NCI-H146 (cell line): ENCODE results near the gene UBE2D2.
"Not testable (repeated sequence)": the region's sequence is repeated elsewhere in the genome, so short reads cannot be mapped to it uniquely, and the experiment has no call there.

Experiments used
- DNase-seq: peaks from one replicate; lab custom pipeline; 2025; lab: John Stamatoyannopoulos, UW

The UBE2D2 gene

DNA sequence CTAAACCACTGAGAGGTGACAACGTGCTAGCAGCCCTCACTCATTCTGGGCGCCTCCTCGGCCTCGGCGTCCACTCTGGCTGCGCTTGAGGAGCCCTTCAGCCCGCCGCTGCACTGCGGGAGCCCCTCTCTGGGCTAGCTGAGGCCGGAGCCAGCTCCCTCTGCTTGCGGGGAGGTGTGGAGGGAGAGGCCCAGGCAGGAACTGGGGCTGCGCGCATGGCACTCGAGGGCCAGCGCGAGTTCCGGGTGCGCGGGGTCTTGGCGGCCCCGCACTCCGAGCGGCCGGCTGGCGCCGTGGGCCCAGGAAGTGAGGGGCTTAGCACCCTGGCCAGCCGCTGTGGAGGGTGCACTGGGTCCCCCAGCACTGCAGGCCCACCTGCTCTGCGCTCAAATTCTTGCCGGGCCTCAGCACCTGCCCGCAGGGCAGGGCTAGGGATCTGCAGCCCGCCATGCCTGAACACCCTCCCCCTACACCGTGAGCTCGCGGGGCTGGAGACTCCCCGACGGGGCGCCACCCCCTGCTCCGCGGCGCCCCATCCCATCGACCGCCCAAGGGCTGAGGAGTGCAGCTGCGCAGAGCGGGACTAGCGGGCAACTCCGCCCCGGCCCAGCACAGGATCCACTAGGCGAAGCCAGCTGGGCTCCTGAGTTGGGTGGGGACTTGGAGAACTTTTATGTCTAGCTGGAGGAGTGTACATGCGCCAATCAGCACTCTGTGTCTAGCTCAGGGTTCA is 11.8 kb upstream of the UBE2D2 start:
- DNase-seq, result no peak

DNA sequence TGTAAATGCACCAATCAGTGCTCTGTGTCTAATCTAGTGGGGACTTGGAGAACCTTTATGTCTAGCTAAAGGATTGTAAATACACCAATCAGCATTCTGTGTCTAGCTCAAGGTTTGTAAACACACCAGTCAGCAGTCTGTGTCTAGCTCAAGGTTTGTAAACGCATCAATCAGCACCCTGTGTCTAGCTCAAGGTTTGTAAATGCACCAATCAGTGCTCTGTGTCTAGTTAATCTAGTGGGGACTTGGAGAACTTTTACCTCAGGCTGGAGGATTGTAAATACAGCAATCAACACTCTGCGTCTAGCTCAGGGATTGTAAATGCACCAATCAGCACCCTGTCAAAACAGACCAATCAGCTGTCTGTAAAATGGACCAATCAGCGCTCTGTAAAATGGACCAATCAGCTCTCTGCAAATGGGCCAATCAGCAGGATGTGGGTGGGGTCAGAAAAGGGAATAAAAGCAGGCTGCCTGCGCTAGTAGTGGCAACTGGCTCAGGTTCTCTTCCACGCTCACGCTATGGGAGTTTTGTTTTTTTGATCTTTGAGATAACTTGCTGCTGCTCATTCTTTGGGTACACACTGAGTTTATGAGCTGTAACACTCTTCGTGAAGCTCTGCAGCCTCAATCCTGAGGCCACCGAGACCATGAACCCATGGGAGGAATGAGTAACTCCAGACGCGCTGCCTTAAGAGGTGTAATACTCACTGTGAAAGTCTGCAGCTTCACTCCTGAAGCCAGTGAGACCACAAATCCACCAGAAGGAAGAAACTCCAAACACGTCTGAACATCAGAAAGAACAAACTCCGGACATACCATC is 10.9 kb upstream of the UBE2D2 start:
- not testable (repeated sequence) for DNase-seq

DNA sequence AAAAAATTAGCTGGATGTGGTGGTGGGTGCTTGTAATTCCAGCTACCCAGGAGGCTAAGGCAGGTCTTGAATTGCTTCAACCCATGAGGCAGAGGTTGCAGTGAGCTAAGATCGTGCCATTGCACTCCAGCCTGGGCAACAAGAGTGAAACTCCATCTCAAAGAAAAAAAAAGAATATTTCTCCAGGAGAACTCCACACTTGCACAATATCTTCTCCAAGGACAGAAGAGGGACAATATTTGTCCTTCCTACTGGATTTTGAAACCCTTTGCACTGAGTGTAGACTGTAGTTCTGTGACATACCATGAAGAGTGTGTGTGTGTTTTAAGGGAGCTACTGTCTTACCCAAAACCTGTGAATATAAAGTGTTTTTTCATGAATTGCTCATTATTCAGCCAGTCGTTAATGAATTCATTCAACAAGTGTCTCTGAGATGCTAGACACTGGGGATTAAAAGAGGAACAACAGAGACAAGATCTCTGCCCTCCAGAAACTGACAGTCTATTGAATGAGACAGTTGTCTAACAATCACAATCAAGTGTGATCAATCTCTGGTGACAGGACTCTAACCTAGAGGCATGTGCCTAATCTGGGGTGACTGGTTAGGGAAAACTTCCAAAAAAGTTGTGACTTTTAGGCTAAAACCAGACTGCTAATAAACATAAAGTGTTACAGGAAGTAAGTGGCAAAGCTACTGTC is 9.8 kb upstream of the UBE2D2 start:
- no peak for DNase-seq

DNA sequence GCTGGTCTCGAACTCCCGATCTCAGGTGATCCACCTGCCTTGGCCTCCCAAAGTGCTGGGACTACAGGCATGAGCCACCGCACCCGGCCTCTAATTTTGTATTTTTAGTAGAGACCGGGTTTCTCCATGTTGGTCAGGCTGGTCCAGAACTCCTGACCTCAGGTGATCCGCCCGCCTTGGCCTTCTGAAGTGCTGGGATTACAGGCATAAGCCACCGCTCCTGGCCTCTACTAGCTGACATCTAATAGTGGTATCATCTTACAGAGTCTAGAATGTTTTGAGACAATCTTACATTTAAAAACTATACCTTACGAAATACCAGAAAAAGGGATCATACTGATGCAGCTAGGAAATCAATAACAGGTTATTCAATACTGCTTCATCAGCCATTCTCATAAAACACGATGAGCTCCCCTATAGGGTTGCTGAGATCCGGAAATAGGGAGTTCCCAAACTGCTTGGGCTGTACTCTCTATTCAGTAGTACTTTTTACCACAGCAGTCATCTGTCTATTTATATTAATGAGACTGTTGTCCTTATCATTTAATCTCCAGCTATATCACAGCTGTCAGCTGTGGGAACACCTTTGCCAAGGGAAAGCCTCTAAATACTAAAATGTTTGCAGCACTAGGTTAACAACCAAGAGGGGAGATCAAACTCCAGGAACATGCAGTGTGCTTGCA is 8.1 kb upstream of the UBE2D2 start:
- no peak for DNase-seq

DNA sequence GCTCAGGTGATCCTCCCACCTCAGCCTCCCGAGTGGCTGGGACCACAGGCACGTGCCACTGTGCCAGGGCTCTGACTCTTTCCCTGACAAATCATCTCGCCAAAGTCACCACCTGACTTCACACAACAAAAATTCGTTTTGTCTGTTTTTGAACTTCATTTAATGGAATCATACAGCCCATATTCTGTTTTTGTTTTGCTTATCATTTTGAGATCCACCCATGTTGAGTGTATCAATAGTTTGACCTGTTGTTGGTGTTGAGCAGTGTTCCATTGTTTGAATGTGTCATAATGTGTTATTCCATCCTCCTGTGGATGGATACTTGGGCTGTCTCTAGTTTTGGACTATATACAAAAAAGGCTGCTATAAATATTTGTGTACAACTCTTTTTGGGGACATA is 6.9 kb upstream of the UBE2D2 start:
- no peak for DNase-seq

DNA sequence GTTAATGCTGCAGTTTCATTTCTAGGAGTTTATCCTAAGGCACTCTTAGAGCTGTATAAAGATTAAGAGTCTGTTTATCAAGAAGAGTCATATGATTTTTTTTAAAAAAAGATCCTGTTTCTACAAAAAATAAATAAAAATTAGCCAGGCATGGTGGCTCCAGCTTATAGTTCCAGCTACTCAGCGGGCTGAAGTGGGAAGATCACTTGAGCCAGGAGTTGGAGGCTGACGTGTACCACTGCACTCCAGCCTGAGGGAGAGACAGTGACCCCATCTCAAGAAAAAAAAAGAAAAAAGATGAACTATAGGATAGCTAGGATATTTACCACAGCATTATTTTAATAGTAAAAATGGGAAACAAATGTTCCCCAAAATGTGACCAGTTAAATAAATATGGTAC is 3.3 kb upstream of the UBE2D2 start:
- DNase-seq, result no peak

DNA sequence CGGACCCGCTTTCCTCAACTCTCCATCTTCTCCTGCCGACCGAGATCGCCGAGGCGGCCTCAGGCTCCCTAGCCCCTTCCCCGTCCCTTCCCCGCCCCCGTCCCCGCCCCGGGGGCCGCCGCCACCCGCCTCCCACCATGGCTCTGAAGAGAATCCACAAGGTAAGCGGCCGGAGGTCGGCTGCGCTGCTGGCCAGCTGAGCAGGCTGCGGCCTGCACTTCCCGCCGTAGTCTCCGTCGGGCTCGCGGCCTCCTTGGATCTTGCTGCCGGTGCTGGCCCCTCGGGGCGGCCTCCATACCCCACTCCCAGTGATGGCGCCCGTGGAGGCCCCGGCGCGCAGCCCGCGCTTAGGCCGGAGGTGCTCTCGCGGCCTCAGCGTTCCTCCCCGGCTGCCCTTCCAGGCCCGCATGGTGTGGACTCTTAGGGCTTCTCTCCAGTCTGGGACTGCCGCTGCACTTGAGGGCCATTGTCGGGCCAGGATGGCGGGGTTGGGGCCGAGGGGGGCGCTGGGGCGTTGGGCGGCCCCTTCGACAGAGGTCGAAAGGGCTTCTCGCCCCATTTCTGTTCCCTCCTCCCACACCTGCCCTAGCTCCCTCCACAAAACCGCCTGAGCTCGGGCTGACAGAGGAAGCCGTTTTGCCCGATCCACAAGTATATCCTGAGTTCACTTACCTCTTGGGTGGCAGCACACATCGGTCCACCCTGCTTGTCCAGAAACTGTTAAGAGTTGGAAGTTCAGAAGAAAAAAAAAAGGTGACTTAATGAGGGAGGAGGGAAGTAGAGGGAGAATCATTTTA is 714 bp downstream of the UBE2D2 start:
- DNase-seq, result peak; percentile 66

DNA sequence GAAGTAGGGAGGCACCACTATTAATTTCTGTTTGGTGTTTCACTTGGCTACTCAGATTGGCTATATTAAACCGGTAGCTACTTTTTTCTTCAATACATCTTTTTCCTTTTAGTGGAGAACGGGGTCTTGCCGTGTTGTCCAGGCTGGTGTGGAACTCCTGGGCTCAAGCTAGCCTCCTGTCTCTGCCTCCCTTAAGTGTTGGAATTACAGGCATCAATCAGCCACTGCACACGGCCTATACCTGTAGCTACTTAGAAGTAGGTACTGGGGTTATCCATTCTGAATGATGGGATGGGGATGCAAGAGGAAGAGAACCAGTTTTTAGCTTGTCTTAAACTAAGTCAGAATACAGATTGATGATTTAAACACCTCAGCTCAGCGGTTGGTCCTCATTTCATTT is 1.7 kb downstream of the UBE2D2 start:
- DNase-seq, result no peak

DNA sequence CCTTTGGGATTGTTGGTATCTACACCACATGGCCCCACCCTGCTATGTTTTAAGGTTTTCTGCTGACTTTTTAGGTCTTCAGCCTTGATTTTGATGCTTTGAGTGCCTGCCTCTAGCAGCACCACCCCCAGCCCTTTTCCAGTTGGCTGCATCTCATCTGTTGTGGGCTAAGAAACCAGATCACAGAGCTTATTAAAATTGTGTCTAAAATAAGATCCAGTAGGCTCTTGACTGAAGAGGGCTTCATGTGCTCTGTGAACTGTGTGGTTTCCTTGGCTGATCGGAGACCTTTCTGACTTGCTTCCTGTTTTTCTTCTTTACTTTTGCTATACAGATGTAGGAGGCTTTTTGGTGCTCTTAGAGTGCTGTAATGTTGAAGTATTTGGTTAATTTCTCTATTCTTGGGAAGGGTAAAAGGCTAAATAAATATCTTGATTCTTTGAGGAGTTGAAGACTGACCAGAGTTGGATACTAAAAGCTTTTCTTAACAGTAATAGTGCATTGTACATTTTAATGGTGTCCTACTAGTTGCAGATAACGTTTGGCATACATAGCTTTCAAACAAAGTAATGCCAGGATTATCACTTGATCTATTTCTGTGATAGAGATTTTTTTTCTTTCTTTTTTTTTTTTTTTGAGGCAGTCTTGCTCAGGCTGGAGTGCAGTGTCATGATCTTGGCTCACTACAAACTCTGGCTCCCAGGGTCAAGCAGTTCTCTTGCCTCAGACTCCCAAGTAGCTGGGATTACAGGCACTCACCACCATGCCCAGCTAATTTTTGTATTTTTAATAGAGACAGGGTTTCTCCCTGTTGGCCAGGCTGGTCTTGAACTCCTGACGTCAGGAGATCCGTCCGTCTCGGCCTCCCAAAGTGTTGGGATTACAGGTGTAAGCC is 4.5 kb downstream of the UBE2D2 start:
- no peak for DNase-seq

DNA sequence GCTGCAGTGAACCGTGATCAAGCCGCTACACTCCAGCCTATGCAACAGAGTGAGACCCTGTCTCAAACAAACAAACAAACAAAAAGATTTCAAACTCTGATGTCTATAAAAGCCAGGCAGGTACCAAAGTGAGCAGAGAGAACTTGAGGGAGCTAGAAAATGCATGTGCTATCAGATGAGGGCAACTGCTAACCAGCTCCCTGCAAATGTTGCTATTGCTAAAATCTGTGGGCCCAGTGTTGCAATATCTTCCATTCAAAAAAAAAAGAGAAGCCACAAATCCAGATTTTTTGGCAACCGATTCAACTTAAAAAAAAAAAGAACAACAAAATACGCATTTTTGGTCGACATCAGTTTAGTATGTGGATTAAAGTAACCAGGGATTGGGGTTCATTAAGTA is 5.5 kb downstream of the UBE2D2 start:
- DNase-seq, result no peak

DNA sequence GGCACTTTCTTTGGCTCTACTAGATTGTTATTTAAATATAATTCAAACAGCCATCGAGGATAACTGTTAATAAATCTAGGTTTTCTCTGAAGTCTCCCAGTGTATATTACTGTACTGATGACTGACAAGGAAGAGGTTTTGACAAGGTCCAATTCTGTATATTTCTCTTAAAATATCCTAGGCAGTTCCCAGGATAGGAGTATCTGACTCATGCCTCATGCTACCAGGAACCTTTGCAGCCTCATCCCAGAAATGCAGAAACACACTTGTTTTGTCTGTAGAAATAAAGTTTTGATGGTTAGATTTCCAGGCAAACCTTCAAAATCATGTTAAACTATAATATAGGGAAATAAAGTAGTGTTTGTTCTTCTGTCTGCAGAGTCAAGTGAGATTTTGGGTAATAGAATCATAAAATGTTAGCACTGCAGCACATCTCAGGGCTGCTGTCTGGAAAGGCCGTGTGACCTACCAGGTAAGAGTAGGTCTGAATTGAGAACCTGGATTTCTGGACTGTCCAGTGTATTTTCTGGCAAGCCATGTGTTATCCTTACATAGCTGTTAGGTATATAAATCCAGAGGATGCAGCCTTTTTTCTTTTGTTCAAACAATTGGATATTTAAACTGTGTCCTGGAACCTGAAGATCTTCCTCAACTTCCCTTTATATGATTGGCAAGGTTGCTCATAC is 8.3 kb downstream of the UBE2D2 start:
- no peak for DNase-seq

DNA sequence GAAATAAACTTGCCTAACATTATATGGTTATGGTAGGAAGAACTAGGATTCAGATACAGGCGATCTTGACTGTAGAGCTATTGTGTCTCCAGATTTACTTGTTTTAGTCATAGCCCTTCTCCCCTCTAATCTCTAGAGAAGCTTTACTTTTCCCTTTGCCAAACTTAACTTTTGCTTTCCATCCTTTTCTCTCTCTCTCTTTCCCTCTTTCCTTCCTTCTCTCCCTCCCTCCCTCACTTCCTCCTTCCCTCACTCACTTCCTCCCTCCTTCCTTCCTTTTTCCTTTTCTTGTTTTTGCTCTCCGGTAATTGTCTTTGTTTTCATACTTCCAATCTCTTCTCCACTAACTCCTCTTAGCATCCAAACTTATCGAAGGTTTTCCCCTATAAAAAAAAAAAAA is 10.4 kb downstream of the UBE2D2 start:
- no peak for DNase-seq

DNA sequence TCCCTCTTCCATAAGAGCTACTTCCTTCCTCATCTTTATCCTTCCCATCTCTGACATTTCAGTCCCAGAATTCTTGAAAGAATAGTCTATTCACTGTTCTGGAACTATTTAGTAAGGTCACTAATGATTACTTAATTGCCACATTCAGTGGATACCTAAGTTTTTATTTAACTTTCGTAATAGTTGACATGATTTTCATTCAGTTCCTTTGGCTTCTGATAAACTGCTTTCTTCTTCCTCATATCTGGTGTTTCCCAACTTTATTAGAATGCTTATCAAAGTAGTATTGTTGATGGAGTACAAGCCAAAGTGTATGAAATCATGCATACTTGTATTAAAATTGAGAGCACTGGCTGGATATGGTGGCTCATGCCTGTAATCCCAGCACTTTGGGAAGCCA is 10.8 kb downstream of the UBE2D2 start:
- no peak for DNase-seq

DNA sequence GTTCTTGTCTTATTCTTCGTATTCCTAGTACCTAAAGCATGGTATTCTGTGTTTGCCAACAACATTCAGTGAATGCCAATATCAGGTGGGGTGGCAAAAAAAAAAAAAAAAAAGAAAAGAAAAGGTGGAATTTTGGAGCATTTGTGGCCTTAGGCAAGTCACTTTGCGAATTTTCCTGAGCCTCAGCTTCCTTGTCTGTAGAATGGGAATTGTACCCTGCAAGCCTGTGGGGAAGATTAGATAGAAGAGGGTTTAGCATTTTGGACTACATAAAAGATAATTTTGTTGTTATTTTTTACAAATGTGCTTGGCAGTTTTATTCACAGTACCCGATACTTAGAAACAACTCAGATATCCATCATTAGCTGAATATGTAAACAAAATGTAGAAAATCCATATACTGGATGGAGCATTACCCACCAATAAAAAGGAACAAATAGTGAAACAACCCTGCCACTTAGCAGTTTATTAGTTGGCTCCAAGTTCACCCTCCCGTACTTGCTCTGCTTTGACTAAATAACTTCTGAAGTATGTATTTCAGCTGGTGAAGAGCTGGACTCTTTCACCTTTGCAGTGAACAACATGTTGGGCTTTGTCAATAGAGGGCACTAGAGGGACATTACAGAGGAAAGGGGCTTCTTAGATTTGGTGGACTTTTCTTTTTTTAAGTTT is 13.6 kb downstream of the UBE2D2 start:
- no peak for DNase-seq

DNA sequence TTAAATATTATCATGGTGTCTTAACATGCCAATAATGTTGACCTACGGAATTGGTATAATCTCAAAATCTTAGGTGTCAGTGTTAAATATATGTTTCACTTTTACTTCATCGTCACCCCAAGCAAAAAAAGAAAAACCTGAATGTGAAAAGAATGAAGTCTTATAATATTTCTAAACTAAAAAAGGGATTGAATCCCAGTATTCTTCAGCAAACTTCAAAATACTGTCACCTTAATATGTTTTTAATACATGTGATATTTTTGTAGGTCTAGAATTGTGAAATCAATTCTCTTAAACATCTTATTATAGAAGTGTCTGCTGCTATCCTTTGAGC is 14.1 kb downstream of the UBE2D2 start:
- DNase-seq, result no peak

DNA sequence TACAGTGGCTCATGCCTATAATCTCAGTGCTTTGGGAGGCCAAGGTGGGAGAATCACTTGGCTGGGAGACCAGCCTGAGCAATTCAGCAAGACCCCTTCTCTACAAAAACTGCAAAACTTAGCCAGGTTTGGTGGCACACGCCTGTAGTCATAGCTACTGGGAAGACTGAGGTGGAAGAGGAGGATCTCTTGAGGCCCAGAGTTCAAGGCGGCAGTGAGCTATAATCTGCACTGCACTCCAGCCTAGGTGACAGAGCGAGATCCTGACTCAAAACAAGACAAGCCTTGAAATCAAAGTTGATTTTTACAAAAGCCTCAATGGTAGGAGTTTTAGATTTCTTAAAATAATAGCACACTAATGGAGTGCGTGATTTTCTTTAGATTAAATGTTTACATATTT is 14.6 kb downstream of the UBE2D2 start:
- DNase-seq, result no peak

DNA sequence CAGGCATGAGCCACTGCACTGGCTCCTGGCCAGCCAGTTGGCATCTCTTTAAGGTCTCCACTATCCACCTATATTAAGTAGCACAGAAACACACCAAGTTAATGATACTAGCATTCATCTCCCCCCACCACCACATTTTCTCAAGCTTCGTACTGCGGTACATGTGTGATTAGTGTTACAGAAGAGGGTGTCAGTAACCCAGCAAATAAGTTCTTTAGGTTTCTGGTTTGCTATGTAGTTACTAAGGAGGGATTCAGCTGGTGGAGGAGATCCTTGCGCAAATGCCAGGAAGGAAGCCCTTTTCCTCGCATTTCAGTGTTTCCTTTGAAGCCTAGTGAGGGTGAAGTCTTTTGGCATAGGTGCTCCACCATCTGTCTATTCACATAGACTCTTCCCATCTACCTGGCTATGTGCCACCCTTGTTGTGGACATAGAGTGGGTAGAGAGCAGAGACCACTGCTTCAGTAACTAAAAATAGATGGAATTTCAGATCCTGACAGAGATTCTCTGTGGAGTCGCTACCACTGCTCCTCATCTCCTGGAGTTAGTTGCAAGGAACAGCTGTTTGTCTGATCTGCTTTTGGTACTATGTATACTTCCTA is 16.7 kb downstream of the UBE2D2 start:
- DNase-seq, result no peak

DNA sequence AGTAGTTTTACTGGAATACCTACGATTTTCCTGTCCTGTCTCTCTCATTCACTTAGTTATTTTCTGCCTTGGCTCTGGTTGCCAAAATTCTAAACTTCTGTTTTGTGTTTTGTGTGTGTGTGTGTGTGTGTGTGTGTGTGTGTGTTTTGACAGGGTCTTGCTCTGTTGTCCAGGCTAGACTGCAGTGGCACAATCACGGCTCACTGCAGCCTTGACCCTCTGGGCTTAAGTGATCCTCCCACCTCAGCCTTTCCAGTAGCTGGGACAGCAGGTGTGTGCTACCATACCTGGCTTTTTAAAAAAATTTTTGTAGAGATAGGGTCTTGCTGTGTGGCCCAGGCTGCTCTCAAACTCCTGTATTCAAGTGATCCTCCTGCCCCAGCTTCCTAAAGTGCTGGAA is 17.2 kb downstream of the UBE2D2 start:
- no peak for DNase-seq

DNA sequence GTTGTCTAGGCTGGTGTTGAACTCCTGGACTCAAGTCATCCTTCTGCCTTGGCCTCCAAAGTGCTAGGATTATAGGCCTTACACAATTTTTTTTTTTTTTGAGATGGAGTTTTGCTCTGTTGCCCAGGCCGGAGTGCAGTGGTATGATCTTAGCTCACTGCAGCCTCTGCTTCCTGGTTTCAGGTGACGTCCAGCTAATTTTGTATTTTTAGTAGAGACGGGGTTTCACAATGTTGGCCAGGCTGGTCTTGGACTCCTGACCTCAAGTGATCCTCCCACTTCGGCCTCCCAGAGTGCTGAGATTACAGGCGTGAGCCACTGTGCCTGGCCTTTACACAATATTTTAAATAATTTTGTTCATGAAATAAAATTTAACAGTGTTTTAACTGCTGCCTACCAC is 21.0 kb downstream of the UBE2D2 start:
- DNase-seq, result not testable (repeated sequence)
